ACHN (cell line): ENCODE data around the gene CBX1.
"Not testable (repeated sequence)": the region's sequence is repeated elsewhere in the genome, so short reads cannot be mapped to it uniquely, and the experiment has no call there.

Experiments used
- DNase-seq: peaks from one replicate; pipeline ENCODE4 v3.0.0-alpha.2; 2015
- in situ Hi-C: cut with HindIII; loops from 2 replicates; pipeline ENCODE4 v1.10.0; 2017; ENCODE audit warnings: low sequenced_read_pairs, low pct_ligation_motif_present, low pct_unique_long_range_greater_than_20kb

Gene CBX1

GRCh38 chr17:48037838-48038323, 63.4 kb downstream of the CBX1 start:
- no peak for DNase-seq
- in situ Hi-C loops: no loop called here

DNA sequence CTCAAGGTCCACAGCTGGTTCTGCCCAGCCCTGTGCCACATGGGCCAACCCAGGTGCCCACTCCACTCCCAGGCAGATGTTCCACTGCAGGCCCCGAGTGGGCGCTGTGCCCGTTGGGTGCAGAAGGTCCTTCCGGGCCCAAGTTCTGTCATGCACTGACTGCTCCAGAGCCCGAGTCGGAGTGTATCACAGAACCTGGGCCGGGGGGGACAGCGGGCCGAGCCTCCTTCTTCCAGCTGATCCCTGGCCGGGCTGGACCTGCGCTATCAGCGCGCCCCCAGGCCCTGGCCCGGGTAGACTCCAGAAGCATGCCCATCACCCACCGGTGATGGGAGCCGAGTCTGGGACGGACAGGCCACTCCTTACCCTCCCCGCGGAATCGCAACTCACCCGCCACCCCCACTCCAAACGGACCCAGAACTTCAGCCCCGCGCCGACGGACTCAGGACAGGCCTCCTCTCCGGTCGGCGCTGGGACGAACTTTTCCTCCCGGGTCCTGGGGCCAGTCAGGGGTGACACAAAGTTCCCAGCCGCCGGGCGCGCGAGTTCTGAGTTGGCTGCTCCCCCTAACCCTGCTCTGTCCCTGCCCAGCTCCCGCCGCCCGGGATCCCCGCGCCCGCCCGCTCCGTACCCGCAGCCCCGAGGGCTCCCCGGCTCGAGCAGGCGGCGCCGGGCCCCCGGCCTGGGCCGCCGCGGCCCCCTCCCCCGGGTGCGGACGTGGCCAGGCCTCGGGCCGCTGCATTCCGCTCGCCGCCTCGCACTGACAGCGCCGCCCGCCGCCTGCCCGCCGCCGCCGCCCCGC, 64.0 kb downstream of the CBX1 start, which contains the start of gene COPZ2:
Gene COPZ2 (minus strand): TSS at position 762 of the 802 bp plus-strand sequence. CDS start 20 bp downstream, at position 742.
- DNase-seq: peak; percentile 56
- in situ Hi-C loops: no loop called here

- DNase-seq: no peak
- in situ Hi-C loops: no loop called here
These were observed 64.6 kb downstream of the CBX1 start for GRCh38 chr17:48036693-48037035.

DNA sequence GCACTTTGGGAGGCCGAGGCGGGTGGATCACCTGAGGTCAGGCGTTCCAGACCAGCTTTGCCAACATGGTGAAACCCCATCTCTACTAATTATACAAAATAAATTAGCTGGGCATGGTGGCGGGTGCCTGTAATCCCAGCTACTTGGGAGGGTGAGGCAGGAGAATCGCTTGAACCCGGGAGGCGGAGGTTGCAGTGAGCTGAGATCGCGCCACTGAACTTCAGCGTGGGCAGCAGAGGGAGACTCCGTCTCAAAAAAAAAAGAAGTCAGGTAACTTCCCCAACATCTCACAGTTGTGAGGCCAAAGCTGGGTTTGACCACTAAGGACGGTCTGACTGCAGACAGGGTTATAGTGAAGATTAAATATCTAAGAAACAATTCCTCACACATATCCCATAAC, 66.5 kb downstream of the CBX1 start:
- in situ Hi-C loops, DNase-seq: not testable (repeated sequence)

DNA sequence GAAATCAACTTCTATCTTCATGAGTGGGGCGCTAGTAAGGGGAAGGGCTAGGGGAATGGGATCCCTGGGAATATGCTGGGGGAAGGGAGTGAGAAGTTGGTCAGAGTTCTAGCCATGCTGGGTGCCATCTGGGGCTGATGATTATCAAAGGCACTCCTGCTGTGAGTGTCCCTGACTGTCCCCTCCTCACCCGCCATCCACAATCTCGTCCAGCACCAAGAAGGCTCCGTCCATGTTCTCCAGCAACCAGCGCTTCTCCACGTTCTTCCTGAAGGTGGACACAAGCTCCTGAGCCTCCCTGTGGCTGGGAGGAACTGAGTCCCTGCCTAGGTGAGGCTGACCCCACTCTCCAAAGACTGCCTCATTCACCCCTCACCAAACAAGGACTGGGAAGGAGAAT, 69.3 kb downstream of the CBX1 start:
- no peak for DNase-seq
- in situ Hi-C loops: no loop called here

DNA sequence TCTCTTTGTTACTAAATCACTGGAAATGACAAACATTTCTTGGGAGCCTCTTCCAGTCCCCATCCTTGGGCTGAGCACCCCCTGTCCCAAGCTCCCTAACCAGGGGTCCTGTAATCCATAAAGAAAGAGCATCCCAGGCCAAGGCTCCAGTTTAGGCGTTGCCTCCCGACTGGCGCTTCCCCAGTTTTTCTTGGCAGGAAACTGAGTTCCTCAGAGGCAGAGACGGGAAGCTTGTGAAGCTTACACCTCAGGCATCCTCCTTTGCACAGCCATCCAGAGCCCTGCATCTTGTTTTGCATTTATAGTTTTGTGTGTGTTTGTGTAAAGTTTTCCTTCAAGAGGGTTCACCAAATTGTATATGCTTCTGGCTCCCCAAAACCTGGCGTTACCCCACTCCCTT, 70.7 kb downstream of the CBX1 start:
- in situ Hi-C loops: no loop called here
- no peak for DNase-seq

GRCh38 chr17:48028736-48029135, 72.5 kb downstream of the CBX1 start:
- in situ Hi-C loops: no loop called here
- no peak for DNase-seq

GRCh38 chr17:48027322-48027981, 73.8 kb downstream of the CBX1 start:
- in situ Hi-C loops: no loop called here
- no peak for DNase-seq

- in situ Hi-C loops: no loop called here
- DNase-seq: peak; percentile 80
These were observed 74.6 kb downstream of the CBX1 start for GRCh38 chr17:48026502-48027321.

GRCh38 chr17:48025904-48026501, 75.3 kb downstream of the CBX1 start:
- in situ Hi-C loops: no loop called here
- DNase-seq: peak; percentile 16

DNA sequence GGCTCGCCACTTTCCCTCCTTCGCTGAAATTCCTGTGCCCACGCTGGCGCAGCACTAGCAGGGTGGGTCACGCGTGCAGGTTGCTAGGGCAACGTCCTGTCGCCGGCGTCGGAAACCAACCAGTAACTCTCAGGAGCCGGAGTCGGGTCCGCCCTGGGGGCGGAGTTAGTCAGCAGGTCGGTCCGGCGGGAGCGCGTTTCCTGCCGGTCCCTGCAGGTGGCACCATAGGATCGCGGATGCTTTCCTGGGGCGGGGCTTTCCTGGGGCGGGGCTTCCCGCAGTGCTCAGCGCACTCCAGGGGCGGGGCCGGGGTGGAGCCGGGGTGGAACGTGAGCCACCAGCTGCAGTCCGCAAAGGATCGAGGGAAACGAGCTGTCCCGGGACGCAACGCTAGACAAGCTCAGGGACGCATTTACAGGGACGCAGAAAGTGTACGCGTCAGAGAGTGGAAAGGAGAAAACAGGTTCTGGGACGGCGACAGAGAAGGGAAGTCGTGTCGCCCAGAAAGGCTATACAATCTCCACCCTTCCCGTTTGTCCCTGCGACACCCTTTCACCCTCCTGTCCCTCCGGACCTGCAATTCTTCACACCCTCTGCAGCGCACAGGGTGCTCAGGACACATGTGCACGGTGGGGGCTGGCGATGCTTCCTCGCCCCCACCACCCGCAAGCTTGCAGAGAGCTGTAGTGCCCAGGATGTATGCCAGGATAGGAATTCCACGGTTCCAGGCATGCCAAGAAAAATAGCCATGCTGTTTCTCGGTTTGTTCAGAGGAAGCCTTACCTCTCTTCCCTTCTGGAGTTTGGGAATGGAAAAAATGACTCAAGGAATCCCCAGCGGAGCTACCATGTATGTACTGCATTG, 76.0 kb downstream of the CBX1 start:
- peak; percentile 97 for DNase-seq
- in situ Hi-C loops: no loop called here

- peak; percentile 61 for DNase-seq
- in situ Hi-C loops: no loop called here
These were observed 76.9 kb downstream of the CBX1 start for GRCh38 chr17:48024149-48025039.

DNA sequence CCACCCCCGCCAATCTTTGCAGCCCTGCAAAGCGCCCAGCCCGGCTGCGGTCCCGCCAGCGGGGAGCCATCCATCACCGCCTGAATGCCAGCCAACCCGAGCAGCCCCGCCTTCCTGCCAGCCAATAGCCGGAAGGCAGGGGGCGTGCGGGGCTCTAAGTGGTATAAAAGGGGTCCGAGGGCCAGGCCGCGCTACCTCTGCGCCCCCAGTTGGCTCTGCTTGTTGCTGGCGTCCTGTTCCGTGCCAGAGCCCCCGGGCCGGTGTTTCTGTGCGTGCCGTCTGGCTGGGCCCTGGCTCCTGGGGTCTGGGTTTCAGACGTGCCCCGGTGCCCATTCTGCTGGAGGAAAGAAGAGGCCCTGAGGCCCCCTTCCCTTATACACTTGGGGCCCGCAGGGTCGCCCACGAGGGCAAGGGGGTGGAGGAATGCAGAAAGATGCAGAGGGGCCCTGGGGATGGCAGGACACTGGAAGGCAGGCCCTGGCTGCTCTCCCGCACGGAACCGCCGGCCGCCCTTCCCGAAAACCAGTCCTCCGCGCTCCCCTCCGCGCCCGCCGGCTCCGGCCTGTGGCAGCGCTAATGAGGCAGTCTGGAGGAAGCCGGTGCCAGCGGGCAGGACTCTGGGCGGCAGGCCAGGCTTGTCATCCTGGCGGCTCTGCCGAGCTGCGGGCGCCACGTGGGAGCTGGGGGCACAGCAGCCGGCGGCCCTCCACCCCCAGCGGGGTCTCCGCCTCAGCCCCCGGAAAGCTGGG, 77.7 kb downstream of the CBX1 start:
- DNase-seq: peak; percentile 94
- in situ Hi-C loops: no loop called here

- in situ Hi-C loops: no loop called here
- DNase-seq: no peak
These were observed 78.4 kb downstream of the CBX1 start for GRCh38 chr17:48022901-48023300.

GRCh38 chr17:48021934-48022333, 79.3 kb downstream of the CBX1 start:
- in situ Hi-C loops: no loop called here
- no peak for DNase-seq
